Keratinocyte (primary cell): ENCODE measurements around the gene PRKCZ. TPM values are rescaled to one million over a fixed set of nuclear protein-coding genes. Genes with fewer than 3 reads are reported as not detected.

ENCODE experiments used
- DNase-seq: peaks from one replicate; pipeline ENCODE4 v3.0.0-alpha.2; 2011; ENCODE audit warnings: low read depth, missing footprints, low spot score
- FAIRE-seq: peaks from 2 replicates; lab custom pipeline; 2011; peaks lifted over from hg19 to GRCh38; lab: Jason Lieb, UNC
- H2AFZ ChIP-seq: 2 replicates; pipeline ENCODE4 v1.6.0; 2012; ENCODE audit warnings: low read length, control low read depth, inconsistent platforms; ENCODE audit not compliant: control insufficient read depth
- H3K27ac ChIP-seq: 2 replicates; pipeline ENCODE4 v1.5.1; 2011; ENCODE audit warnings: low read length; ENCODE audit not compliant: control insufficient read depth, insufficient read depth
- H3K27me3 ChIP-seq: 3 replicates; pipeline ENCODE4 v1.6.0; 2011; ENCODE audit warnings: low read length; ENCODE audit not compliant: control insufficient read depth, insufficient read depth; ENCODE audit errors: extremely low read depth
- H3K36me3 ChIP-seq, 2 experiments: 2 replicates in 1 of 2; 3 replicates in 1 of 2; pipeline ENCODE4 v1.5.1; 2011; ENCODE audit warnings: low read length in 2 of 2, mild to moderate bottlenecking in 1 of 2; ENCODE audit not compliant: control insufficient read depth in 2 of 2, insufficient read depth in 2 of 2; ENCODE audit errors: extremely low read depth in 1 of 2
- H3K4me1 ChIP-seq: 3 replicates; pipeline ENCODE4 v1.5.1; 2011; ENCODE audit warnings: low read length; ENCODE audit not compliant: control insufficient read depth, insufficient read depth; ENCODE audit errors: extremely low read depth
- H3K4me2 ChIP-seq: 3 replicates; pipeline ENCODE4 v1.6.0; 2011; ENCODE audit warnings: low read depth, low read length; ENCODE audit not compliant: control insufficient read depth, insufficient read depth; ENCODE audit errors: extremely low read depth
- H3K4me3 ChIP-seq, 3 experiments: fragments of 200-600 bp in 1 of 3; sonication (generic) in 1 of 3; 2 replicates in 2 of 3; 3 replicates in 1 of 3; pipeline ENCODE4 v1.5.1; 2011 to 2016; ENCODE audit warnings: low read length in 3 of 3, mild to moderate bottlenecking in 3 of 3, control low read depth in 2 of 3, inconsistent platforms in 1 of 3, low read depth in 1 of 3, mixed read lengths in 1 of 3, mixed run types in 1 of 3, moderate library complexity in 1 of 3; ENCODE audit not compliant: control insufficient read depth in 2 of 3, insufficient read depth in 2 of 3; ENCODE audit errors: extremely low read depth in 1 of 3
- H3K79me2 ChIP-seq: 2 replicates; pipeline ENCODE4 v1.6.0; 2012; ENCODE audit warnings: low read length; ENCODE audit not compliant: control insufficient read depth, insufficient read depth
- H3K9ac ChIP-seq: 3 replicates; pipeline ENCODE4 v1.6.0; 2011; ENCODE audit warnings: low read length; ENCODE audit not compliant: control insufficient read depth, insufficient read depth; ENCODE audit errors: extremely low read depth
- H3K9me1 ChIP-seq: 3 replicates; pipeline ENCODE4 v1.6.0; 2011; ENCODE audit warnings: low read length; ENCODE audit not compliant: control insufficient read depth, insufficient read depth; ENCODE audit errors: extremely low read depth
- H3K9me3 ChIP-seq: 2 replicates; pipeline ENCODE4 v1.5.1; 2012; ENCODE audit warnings: low read depth, low read length; ENCODE audit not compliant: control insufficient read depth
- H4K20me1 ChIP-seq: 3 replicates; pipeline ENCODE4 v1.6.0; 2011; ENCODE audit warnings: low read length; ENCODE audit not compliant: control insufficient read depth, insufficient read depth; ENCODE audit errors: extremely low read depth
- EZH2 ChIP-seq: IDR thresholded peaks from one replicate; pipeline ENCODE4 v1.6.1; 2012; ENCODE audit warnings: inconsistent platforms, mild to moderate bottlenecking, low read length, moderate library complexity
- dilution Hi-C: fragments of 300-500 bp; cut with MboI; formaldehyde crosslinking; loops from one replicate; pipeline ENCODE4 v1.7.0; 2020; ENCODE audit warnings: low sequenced_read_pairs; ENCODE audit not compliant: extremely low pct_ligation_motif_present
- polyA plus RNA-seq, 5 experiments: library from polyadenylated mRNA; depleted of rRNA in 3 of 5; stranded (reverse) in 3 of 5; stranded (forward) in 1 of 5; unstranded in 1 of 5; fragments of >200 nt; gene quantifications; 1 replicate in 1 of 5; 2 replicates in 3 of 5; 3 replicates in 1 of 5; pipeline versions ENCODE4 v1.2.1 to v1.2.3, GENCODE V29; 2011 to 2012; ENCODE audit warnings: missing spikeins in 2 of 5, low read depth in 1 of 5, low replicate concordance in 1 of 5
- TF ChIP-seq, protein P1 (sequence below), 3 experiments: IDR thresholded peaks in 1 of 3; conservative IDR thresholded peaks in 1 of 3; optimal IDR thresholded peaks in 1 of 3; 2 replicates in 2 of 3; 3 replicates in 1 of 3; pipeline versions ENCODE3 to v1.5.1; 2011; ENCODE audit warnings: low read length in 3 of 3, mild to moderate bottlenecking in 3 of 3, moderate library complexity in 2 of 3, control low read depth in 1 of 3, inconsistent platforms in 1 of 3; ENCODE audit not compliant: insufficient read depth in 2 of 3; ENCODE audit errors: extremely low read depth in 1 of 3

Gene PRKCZ
- polyA plus RNA-seq, 1 donor (not counting 4 experiments of a cell fraction or from before 2014, with no cell fraction given), result 36.3 TPM

DNA sequence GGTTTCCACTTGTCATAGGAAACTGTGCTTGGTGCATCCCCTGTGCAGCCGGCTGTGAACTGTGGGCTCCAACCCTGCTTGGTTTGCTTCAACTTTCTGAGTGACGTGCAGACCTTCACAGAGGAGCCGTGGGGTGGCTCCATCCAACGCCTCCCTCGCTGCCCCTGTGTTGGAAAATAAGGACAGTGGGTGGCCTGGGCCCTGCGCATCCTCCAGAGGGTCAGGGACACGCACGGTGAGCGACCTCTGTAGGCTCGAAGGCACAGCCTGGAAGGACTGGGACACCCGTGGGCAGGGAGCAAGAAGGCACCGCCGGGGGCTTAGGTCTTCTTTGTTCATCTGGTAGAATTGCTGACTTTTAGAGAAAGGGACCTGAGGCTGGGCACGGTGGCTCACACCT, 150.9 kb downstream of the PRKCZ start:
- no peaks in the 10 kb centered on the region for H3K9me1 ChIP-seq
- DNase-seq, result no peak
- TF ChIP-seq, protein P1, sequence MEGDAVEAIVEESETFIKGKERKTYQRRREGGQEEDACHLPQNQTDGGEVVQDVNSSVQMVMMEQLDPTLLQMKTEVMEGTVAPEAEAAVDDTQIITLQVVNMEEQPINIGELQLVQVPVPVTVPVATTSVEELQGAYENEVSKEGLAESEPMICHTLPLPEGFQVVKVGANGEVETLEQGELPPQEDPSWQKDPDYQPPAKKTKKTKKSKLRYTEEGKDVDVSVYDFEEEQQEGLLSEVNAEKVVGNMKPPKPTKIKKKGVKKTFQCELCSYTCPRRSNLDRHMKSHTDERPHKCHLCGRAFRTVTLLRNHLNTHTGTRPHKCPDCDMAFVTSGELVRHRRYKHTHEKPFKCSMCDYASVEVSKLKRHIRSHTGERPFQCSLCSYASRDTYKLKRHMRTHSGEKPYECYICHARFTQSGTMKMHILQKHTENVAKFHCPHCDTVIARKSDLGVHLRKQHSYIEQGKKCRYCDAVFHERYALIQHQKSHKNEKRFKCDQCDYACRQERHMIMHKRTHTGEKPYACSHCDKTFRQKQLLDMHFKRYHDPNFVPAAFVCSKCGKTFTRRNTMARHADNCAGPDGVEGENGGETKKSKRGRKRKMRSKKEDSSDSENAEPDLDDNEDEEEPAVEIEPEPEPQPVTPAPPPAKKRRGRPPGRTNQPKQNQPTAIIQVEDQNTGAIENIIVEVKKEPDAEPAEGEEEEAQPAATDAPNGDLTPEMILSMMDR (optimal IDR thresholded peaks at IDR 0.05 in 1 of 3, IDR thresholded peaks at IDR 0.05 in 1 of 3, conservative IDR thresholded peaks at IDR 0.05 in 1 of 3; ENCODE audit: extremely low read depth in 1 of 3, insufficient read depth in 2 of 3, low read length in 3 of 3), result no peak
- TF ChIP-seq EZH2, result no peak
- H3K4me2 ChIP-seq, result no peak overlapping the region
- H3K9ac ChIP-seq, result no peak overlapping the region
- H3K27me3 ChIP-seq, result peaks cover 4% of the 10 kb centered on the region
- no peak for FAIRE-seq
- no peaks in the 10 kb centered on the region for H3K9me3 ChIP-seq
- H2AFZ ChIP-seq, result no peak overlapping the region
- H3K4me1 ChIP-seq, result peaks cover 6% of the 10 kb centered on the region
- H3K79me2 ChIP-seq, result no peaks in the 10 kb centered on the region
- H3K36me3 ChIP-seq, result no peaks in the 10 kb centered on the region
- dilution Hi-C loops, result no loop called here
- no peaks in the 10 kb centered on the region for H4K20me1 ChIP-seq
- H3K27ac ChIP-seq, result no peak overlapping the region
- H3K4me3 ChIP-seq, result no peak overlapping the region

DNA sequence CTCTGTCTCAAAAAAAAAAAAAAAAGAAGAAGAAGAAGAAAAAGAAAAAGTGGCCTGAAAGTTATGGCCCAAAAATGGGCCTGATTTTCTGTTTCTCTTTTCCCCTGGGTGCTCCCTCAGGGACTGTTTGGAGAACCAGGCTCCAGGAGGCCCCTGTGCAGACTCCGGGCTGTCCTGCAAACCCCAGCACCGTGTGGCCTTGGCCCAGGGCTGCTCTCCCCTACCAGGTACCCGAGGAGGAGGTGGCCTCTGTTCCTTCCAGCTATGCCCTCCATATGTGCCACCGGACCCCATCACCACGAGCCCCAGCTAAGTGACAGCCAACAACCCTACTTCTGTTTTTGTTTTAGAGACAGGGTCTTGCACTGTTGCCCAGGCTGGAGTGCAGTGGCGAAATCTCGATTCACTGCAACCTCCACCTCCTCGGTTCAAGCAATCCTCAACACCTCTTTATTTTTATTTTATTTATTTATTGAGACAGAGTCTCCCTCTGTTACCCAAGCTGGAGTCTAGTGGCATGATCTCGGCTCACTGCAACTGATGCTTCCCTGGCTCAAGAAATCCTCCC, 151.9 kb downstream of the PRKCZ start:
- no peak overlapping the region for H3K27ac ChIP-seq

More for the DNA sequence above, 151.9 kb downstream of the PRKCZ start:
- peaks cover 10% of the 10 kb centered on the region for H3K4me1 ChIP-seq
- H3K9ac ChIP-seq, result no peak overlapping the region
- no peaks in the 10 kb centered on the region for H3K36me3 ChIP-seq
- DNase-seq, result no peak
- FAIRE-seq, result no peak
- no peaks in the 10 kb centered on the region for H3K79me2 ChIP-seq
- H3K27me3 ChIP-seq, result peaks cover 4% of the 10 kb centered on the region
- dilution Hi-C loops, result no loop called here
- no peaks in the 10 kb centered on the region for H3K9me1 ChIP-seq
- H3K9me3 ChIP-seq, result no peaks in the 10 kb centered on the region
- no peak overlapping the region for H3K4me3 ChIP-seq
- no peak overlapping the region for H3K4me2 ChIP-seq
- H2AFZ ChIP-seq, result no peak overlapping the region
- no peaks in the 10 kb centered on the region for H4K20me1 ChIP-seq
- TF ChIP-seq, protein P1 (optimal IDR thresholded peaks at IDR 0.05 in 1 of 3, IDR thresholded peaks at IDR 0.05 in 1 of 3, conservative IDR thresholded peaks at IDR 0.05 in 1 of 3; ENCODE audit: extremely low read depth in 1 of 3, insufficient read depth in 2 of 3, low read length in 3 of 3), result no peak
- TF ChIP-seq EZH2, result no peak
